ENCODE measurements around the gene PDE8B.
"Not testable (repeated sequence)": the region's sequence is repeated elsewhere in the genome, so short reads cannot be mapped to it uniquely, and the experiment has no call there.

Gene PDE8B

GRCh38 chr5:77463905-77464304 is 253.4 kb downstream of the PDE8B start:
- DNase-seq (ENCODE audit: low read depth), result no peak
- no peak overlapping the region for H3K4me3 ChIP-seq (ENCODE audit: low read length)
- TF ChIP-seq, protein P1, sequence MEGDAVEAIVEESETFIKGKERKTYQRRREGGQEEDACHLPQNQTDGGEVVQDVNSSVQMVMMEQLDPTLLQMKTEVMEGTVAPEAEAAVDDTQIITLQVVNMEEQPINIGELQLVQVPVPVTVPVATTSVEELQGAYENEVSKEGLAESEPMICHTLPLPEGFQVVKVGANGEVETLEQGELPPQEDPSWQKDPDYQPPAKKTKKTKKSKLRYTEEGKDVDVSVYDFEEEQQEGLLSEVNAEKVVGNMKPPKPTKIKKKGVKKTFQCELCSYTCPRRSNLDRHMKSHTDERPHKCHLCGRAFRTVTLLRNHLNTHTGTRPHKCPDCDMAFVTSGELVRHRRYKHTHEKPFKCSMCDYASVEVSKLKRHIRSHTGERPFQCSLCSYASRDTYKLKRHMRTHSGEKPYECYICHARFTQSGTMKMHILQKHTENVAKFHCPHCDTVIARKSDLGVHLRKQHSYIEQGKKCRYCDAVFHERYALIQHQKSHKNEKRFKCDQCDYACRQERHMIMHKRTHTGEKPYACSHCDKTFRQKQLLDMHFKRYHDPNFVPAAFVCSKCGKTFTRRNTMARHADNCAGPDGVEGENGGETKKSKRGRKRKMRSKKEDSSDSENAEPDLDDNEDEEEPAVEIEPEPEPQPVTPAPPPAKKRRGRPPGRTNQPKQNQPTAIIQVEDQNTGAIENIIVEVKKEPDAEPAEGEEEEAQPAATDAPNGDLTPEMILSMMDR (conservative IDR thresholded peaks at IDR 0.05; ENCODE audit: low read depth, low read length), result no peak

DNA sequence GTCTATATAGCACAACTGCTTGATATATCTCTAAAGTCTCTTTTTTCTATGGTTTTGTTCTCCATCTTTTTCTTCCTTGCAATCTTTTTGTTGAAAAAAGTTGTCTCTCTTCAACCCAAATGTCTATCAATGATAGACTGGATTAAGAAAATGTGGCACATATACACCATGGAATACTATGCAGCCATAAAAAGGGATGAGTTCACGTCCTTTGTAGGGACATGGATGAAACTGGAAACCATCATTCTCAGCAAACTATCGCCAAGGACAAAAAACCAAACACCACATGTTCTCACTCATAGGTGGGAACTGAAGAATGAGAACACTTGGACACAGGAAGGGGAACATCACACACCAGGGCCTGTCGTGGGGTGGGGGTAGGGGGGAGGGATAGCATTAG is 258.4 kb downstream of the PDE8B start:
- DNase-seq (ENCODE audit: low read depth); H3K4me3 ChIP-seq (ENCODE audit: low read length): not testable (repeated sequence)

GRCh38 chr5:77475041-77475440 is 264.6 kb downstream of the PDE8B start:
- not testable (repeated sequence) for H3K4me3 ChIP-seq (ENCODE audit: low read length); DNase-seq (ENCODE audit: low read depth)
